ENCODE data around the gene OPN1LW.
"Not testable (repeated sequence)": the region's sequence is repeated elsewhere in the genome, so short reads cannot be mapped to it uniquely, and the experiment has no call there.

Gene OPN1LW

GRCh38 chrX:154144010-154144409, at the start of gene OPN1LW:
Gene OPN1LW (plus strand): TSS chrX:154144243. CDS start chrX:154144284, 41 bp downstream.
- DNase-seq, result not testable (repeated sequence)

GRCh38 chrX:154094833-154095232, 49.2 kb upstream of the OPN1LW start:
- DNase-seq, result no peak

- DNase-seq, result peak; percentile 17
These were observed 47.7 kb upstream of the OPN1LW start for GRCh38 chrX:154096140-154097002.

GRCh38 chrX:154097003-154097588, 46.9 kb upstream of the OPN1LW start:
- DNase-seq, result peak; percentile 47

- DNase-seq, result peak; percentile 85
These were observed 46.2 kb upstream of the OPN1LW start, which contains the start of gene MECP2 for GRCh38 chrX:154097589-154098541. Gene MECP2 (minus strand): TSS chrX:154097717.

- no peak for DNase-seq
These were observed 45.5 kb upstream of the OPN1LW start for GRCh38 chrX:154098551-154098950.

GRCh38 chrX:154113729-154114128, 30.3 kb upstream of the OPN1LW start:
- DNase-seq, result no peak

- DNase-seq, result no peak
These were observed 29.4 kb upstream of the OPN1LW start for GRCh38 chrX:154114652-154115051.

GRCh38 chrX:154115071-154115470, 29.0 kb upstream of the OPN1LW start:
- no peak for DNase-seq

- no peak for DNase-seq
These were observed 28.3 kb upstream of the OPN1LW start for GRCh38 chrX:154115750-154116149.

GRCh38 chrX:154116426-154117211, 27.4 kb upstream of the OPN1LW start:
- no peak for DNase-seq

- DNase-seq, result no peak
These were observed 26.5 kb upstream of the OPN1LW start for GRCh38 chrX:154117566-154117965.

GRCh38 chrX:154120567-154120966, 23.5 kb upstream of the OPN1LW start:
- DNase-seq, result no peak

- no peak for DNase-seq
These were observed 22.8 kb upstream of the OPN1LW start for GRCh38 chrX:154121207-154121606.

- no peak for DNase-seq
These were observed 22.1 kb upstream of the OPN1LW start for GRCh38 chrX:154121961-154122360.

GRCh38 chrX:154123241-154124219, 20.5 kb upstream of the OPN1LW start:
- no peak for DNase-seq

GRCh38 chrX:154125391-154126040, 18.5 kb upstream of the OPN1LW start:
- no peak for DNase-seq

GRCh38 chrX:154126101-154126500, 17.9 kb upstream of the OPN1LW start:
- DNase-seq, result no peak

GRCh38 chrX:154131955-154132354, 12.1 kb upstream of the OPN1LW start:
- no peak for DNase-seq

- no peak for DNase-seq
These were observed 11.7 kb upstream of the OPN1LW start for GRCh38 chrX:154132366-154132765.
